NCI-H2171 treated with DMSO at 0.1 percent for 48 hours (cell line): ENCODE measurements around the gene KIAA1191.

Source experiments
- DNase-seq: peaks from one replicate; lab custom pipeline; 2025; lab: John Stamatoyannopoulos, UW

The KIAA1191 gene

DNA sequence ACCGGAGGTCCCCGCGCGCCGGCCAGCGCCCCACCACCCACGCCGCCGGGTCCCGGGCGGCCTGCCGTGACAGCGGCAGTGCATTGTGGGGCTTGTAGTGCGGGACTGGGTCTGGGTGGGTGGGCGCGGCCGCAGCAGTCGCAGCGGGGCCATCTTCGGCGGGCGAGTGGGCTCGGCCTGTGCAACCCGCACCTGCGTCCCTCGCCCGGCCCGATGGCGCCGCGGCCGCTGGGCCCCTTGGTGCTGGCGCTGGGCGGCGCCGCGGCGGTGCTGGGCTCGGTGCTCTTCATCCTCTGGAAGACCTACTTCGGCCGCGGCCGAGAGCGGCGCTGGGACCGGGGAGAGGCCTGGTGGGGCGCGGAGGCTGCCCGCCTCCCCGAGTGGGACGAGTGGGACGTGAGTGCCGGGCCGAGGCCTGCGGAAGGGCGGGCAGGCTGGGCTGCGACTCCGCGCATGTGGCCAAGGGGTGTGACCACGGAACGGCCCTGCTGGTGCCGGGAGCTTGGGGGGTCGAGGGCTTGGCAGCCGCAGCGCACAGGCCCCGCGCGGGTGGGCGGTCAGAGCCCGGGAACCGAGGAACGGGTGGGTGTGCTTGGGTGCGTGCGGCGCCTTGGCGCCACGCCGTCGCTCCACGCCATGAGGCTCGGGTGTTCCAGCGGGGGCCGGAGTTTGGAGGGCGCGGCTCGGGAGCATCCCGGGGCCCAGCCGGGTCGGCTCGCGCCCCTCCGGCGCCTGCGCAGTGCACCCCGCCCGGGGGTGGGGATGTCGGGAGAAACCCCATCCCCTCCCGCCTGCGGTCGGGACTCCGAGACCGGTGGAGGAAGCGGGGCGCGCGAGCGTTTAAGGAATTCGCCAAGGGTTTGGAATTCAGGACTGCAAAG lies 4.0 kb upstream of the KIAA1191 start, which contains the start of gene ARL10:
ARL10 (plus strand) TSS at position 137 of the 881 bp plus-strand sequence; CDS start at position 214, 77 bp downstream.
- peak; percentile 51 for DNase-seq

DNA sequence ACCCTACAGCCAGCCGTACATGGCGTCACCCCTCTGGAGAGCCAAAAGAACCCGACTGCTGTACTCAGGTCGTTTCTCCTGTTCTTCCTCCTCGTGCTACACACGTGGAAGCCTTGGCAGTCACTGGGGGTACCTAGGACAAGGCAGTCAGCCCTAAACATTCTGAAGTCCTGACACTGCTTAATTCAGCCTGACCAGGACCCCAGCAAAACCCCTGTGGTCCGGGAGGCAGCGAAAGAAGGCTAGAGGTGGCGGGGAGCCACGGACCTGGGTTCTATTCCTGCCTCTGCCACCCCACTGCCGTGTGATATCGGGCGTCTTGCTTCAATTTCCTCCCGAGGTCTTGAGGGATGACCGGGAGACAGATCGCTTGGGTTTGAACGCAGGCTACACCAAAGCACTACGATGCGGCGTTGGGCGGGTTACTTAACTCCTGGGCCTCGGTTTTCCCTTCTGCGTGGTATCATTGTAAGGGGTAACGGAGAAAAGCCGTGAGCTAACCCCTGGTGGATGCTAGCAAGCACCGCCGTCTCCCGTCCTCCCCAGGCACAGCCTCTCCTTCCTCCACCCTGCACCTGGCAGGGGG lies 3.3 kb upstream of the KIAA1191 start:
- no peak for DNase-seq

DNA sequence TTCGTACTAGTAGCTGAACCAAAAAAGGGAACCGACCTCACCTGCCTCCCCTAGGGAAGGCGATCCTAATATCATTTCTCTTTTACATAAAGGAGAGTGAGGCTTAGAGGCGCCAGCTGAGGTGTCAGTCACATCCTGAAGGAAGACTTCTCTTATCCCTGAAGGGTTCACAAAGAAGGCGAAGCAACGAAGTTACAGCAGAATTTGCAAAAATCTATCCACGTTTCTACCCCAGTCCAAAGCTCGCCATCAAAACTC lies 598 bp upstream of the KIAA1191 start:
- DNase-seq: no peak

DNA sequence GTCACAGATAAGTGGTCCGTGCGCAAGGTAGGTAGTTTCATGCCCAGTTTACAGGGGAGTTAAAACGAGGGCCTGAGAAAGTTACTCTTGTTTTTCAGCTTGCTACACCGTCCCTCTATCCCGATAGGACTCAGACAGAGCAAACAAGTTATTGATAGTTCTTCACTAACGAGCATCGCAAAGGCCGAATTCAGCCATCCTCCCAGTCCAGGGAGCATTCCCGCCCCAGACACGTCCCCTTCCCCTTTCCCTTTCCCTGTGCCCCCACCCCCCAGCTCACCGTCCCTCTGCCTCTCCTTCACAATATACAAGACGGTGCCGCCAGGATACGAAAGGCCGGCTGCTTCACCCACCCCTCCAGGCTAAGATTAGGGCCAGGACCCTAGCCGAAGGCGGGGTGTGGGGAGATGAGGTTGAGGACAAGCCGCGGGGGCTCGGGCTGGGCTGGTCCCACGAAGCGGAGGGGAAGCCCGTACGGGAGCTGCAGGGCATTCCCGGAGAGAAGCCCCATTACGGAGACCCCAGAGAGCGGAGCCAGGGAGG lies 599 bp downstream of the KIAA1191 start:
- DNase-seq: no peak

DNA sequence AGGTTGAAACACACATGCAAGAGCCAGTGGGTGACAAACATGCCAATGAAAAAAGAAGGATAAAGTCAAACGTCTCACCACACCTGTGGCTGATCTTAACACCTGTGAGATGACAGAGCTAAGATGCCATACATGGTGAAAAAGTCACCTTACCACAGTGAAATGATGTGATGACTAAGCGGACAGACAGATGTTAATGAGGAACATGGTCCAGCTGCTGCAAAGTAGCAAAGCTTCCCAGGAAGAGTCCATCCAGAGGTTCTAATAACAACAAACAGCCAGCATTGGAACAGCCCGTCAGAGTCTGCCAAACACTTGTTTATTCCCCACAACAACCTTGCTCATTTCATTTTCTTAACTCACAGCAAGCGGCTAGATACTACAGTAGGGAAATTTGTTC lies 1.9 kb downstream of the KIAA1191 start:
- DNase-seq: no peak

DNA sequence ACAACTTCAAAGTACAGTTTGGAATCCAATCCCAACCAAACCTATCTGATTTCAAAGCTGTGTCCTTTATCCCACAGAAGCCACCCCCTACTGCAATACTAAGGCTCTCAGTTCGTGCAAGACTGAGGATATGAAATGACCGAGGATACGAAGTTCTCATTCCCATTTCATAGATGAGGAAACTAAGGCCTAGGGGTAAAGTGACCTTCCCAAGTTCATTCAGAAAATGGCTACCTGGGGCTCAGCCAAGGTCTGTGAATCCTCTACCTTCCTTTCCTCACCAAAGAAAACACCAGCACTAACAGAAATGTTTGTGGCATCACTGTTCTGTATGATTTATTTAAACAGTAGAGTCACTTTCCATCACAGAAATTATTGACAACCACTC lies 5.4 kb downstream of the KIAA1191 start:
- no peak for DNase-seq

DNA sequence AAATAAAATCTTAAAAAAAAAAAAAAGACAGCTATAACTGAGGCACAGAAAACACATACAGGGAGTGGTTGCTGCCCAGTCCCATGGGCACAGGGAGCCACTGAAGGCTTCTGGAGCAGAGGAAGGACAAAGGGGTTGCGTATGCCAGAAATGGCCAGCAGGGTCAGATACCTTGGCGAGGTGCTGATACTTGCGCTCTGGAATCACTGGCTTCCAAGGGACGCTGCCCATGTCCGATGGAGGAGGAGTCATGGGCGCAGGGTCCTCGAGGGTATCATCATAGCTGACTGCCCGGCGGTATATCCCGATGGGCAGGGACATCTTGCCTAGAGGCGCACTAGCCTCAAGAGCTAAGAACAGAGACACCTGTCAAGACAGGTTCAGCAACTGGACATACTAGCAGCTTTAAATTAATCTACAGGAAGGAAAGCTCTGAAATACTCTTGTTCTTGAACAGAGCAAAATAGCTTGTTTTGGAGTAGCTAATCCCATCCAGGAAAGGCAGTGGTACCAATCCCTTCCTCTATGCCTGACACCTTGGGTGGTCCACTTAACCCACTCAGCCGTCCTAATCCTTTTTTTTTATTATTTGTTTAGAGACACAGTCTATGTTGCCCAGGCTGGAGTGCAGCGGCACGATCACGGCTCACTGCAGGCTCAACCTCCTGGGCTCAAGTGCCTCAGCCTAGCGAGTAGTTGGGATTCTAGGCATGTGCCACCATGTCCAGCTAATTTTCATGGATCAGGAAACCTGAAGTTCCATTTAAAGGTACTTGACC lies 6.0 kb downstream of the KIAA1191 start:
- DNase-seq: no peak

DNA sequence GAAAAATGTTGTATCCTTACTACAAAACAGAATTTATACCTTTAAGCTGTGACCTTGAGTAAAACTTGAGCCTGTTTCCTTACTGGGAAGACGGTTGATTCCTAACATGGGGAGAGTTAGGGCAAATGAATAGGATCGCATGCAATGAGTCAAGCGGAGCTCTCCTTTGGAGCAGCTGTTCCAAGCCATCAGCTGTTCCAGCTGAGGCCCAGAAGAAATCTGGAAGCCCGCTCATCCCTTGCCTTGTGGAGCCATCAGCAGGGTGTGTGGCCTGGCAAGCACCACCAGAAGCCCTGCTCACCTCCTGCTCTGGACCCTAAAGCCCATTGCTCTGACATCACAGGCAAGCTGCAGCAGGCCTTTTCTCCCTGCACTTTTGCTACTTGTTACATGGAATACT lies 8.0 kb downstream of the KIAA1191 start:
- DNase-seq: no peak

DNA sequence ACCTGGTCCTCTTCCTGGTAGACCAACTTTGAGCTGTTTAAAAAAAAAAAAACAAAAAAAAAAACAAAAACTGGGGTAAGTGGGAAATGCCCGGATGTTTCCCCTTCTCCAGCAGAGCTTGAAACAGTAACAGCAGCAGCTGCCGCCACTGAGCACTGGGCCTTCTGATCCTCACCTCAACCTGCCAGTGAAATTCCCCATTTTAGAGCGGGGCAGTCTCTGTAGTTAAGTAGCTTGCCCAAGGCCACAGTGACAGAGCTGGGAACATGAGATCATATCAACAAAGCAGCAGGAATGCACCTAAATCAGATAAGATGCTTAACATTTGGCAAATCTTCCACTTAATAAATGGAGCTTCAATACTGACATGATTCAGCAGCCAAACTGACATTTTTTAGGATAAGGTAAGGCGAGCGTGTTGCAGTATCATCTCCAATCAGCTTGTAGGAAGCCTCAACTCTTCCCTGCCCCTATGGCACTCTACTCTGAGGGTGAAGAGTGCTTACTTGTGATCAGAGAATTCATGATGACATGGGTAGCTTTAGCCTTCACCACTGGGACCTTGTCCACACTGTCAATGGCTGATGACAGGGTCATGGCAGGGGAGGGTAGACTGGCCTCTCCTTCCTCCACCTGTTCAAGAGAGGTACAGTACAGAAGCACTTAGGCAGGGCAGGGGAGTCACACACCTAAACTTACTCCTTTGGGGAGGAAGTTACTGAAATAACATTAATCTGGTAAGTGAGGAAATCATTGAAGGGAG lies 9.3 kb downstream of the KIAA1191 start:
- no peak for DNase-seq

DNA sequence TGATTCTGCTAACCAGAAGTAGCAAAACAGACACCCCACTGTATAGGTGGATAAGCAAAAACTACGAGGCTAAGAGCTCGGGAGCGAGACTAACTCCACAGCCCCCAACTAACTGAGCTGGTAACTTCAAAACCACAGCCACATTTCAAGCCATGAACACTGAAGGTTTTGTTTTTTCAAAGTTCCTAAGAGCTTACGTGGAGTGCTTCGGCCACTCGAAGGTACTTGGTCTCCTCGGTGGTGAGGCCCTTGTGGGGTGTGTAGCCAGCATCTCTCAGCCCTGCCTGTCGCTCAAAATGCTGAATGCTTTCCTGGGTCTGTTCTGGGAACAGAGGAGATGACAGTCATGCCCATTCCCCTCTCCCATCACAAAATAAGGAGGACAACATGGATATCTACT lies 11.1 kb downstream of the KIAA1191 start:
- DNase-seq: no peak

DNA sequence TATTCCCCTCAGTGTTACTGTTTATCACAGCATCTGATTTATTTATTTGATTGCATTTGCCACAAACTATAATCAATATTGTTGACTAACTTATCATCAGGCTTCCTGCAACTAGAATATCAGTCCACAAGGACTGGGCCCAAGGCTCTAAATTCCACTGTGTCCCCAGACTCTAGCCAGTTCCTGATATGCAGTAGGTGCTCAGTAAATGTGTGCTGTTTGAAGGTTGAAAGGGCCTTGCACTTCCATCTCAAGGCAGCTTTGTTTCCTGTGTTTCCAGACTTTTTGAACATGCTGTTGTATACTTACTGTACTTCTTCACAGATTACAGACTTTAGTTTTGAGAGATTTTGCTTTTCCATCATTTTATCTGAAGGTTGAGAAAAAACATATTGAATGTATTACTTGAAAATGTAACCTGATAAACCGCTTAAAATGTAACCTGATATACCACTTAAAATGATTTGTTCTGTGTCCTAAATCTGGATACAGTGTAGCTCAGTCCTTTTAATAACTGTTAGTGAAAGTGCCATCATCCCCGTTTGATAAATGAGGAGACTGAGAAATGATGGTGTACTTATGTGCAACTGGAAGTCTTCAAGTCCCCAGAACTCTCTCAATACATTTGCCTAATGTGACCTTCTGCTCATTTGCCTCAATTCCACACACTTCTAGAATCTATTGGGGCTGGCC lies 18.7 kb downstream of the KIAA1191 start:
- peak; percentile 3 for DNase-seq

DNA sequence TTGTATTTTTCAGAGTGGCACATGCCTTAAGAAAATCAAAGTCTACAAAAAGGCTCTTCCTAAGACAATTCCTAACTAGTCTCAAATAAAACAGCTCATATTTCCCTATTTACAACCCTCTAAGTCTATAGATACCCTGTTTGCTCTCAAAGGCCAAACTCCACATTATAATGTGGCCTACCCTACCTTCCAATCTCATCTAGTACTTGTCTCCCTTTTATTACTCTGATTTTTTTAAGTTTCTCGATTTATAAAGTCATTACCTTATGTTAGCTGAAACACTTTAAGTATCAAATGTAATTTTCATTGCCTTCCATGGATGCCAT lies 19.4 kb downstream of the KIAA1191 start:
- DNase-seq: no peak

DNA sequence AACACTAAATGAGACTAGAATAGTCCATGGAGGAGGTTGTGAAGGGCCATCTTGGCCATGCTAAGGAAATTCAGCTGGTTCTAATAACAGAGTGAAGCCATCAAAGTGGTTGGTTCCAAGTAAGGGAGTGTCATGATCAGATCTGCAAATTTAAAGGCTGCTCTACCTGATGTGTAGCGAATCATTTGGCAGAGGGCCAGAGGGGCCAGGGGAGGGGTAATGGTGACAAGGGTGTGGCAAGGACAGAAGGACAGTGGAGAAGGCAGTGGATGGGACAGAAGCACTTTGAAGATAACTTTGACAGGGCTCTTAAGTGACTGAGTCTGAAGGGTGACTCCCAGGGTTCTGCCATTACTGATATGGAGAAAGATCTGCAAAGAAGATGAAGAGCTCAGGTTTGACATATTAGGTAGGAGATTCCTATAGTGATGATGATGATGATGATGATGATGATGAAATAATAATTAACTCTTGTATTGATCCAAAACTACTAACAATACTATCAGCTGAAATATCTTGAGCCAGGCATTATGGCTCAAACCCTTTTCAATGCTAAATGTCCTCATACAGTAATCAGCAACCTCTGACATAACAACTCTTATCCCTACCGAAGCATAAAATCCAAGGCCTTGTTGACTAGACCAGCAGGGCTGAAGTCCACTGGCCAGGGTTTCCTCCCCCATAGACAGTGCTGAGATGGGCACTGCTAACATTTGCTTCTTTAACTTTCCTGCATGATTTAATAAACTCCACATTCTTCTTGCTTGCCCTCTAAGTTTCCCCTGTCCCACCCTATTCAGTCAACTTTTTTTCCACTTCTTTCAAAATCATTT lies 20.0 kb downstream of the KIAA1191 start:
- no peak for DNase-seq

DNA sequence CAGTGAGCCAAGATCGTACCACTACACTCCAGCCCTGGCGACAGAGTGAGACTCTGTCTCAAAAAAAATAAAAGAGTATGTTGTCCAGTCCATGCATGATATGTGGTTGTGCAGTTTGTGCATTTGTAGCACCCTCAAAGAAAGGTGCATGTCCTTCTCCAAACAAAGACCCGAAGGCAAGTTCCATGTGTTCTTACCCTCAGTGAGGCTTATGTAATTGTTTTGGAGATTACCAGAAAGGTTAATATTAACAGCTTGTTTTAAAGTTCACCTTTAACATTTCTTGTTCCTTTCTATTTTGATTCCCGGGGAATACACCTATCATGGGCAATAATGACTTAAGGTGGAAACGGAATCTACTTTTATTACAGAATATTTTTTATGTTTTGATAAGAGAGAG lies 22.3 kb downstream of the KIAA1191 start:
- no peak for DNase-seq

DNA sequence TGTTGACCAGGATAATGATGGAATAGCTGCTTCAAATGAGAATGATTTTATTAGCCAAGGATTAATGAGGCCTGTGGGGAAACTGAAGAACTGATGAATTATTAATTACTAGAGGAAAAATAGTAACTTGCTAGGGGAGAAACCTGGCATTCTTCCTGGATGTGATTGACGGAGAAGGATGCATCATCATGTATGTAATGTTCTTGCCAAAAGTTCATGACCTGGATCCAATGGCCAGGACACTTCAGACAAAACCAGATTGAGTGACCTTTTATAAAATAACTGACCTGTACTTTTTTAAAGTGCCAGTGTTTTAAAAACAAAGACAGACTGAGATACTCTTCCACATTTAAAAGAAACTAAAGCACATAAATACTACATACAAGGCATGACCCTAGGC lies 23.7 kb downstream of the KIAA1191 start:
- DNase-seq: no peak

DNA sequence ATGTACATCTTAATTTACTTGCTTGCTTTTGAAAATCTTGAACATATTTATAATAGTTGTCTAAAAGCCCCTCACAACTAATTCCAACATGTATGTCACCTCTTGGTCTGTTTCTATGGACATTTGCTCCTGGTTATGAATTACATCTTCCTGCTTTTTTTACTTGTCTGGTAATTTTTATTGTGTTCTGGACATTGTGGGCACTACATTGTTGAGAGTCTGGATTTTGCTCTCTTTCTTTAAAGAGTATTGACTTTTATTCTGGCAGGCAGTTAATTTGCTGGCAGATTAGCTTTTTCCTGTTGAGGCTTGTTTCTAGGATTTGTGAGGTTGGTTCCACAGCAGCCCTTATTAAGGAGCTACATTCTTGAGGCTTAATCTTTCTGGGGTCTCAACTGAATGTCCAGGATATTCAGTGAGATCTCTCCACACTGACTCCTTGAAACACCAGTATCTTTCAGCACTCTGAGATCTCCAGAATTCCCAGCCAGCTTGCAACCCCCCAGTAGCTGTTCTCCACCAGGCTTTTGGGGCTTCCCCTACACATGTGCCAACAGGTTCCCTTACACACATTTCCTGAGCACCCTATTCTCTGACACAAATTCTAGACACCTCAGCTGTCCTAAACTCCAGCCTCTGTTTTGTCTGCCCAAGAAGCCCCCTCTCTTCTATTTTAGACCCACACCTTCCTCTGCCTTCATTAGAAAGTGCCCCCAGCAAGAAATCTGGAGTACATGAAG lies 27.4 kb downstream of the KIAA1191 start:
- no peak for DNase-seq

DNA sequence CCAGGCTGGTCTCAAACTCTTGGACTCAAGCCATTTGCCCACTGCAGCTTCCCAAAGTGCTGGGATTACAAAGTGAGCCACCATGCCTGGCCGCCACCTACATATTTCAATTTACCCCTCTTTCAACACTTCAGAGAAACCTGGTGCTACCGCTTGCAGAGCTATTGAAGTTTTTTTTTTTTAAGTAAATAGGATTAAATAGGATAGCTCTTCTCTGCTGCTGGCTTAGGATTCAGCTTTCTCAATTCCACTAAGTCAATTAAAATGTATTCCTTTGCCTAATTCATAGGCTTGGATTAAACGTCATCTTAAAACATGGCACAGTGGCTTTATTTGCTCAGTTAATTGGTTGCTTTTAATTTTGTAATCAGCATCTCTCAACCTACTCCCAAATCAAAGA lies 41.0 kb downstream of the KIAA1191 start:
- no peak for DNase-seq

DNA sequence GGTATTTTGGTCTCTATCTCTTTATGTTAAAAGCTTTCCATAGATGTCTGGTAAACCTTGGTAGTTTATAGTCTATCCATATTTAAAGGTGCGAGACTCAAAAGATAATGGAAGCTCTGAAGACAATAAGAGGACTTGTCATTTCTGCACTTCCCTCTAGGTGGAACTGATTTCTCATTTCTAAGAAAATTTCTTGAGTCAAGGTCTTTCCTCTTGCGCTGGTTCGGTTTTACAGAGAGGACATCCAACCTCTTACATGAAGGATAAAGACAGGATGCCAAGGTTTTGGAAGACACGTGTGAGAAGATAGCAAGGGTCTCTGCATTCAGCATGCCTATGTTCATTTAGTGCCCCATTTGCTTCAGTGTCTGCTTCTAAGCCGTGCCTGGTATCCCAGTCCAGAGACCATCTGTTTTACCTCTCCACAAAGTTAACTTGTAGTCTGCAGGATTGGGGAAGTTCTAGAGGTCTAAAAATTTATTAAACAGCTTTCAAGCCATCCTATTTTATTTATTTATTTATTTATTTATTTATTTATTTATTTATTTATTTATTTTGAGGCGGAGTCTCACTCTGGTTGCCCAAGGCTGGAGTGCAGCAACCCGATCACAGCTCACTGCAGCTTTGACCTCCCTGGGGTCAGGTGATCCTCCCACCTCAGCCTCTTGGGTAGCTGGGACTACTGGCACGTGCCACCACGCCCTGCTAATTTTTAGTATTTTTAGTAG lies 41.6 kb downstream of the KIAA1191 start:
- peak; percentile 0 for DNase-seq
